Ectodermal cell (in vitro differentiated cells): ENCODE results near the gene ACTN2. TPM values are rescaled to one million over a fixed set of nuclear protein-coding genes. Genes with fewer than 3 reads are reported as not detected.
A peak's percentile ranks its signal among the peaks of the same experiment; 100 is the strongest.

ENCODE experiments used
- H3K27ac ChIP-seq: 2 replicates; pipeline ENCODE4 v1.7.0; 2013; ENCODE audit warnings: mild to moderate bottlenecking, low read depth, low read length; ENCODE audit not compliant: insufficient read depth, poor library complexity, severe bottlenecking
- H3K27me3 ChIP-seq: 2 replicates; pipeline ENCODE4 v1.7.0; 2013; ENCODE audit warnings: mild to moderate bottlenecking, low read length; ENCODE audit not compliant: insufficient read depth, control insufficient read depth, poor library complexity, severe bottlenecking
- H3K36me3 ChIP-seq: one replicate; pipeline ENCODE4 v1.7.0; 2013; ENCODE audit warnings: low read length; ENCODE audit not compliant: control insufficient read depth, insufficient read depth
- H3K4me1 ChIP-seq: one replicate; pipeline ENCODE4 v1.7.0; 2013; ENCODE audit warnings: low read length; ENCODE audit not compliant: control insufficient read depth, insufficient read depth
- H3K4me3 ChIP-seq: 2 replicates; pipeline ENCODE4 v1.7.0; 2013; ENCODE audit warnings: low read depth, low read length, control low read depth; ENCODE audit not compliant: insufficient read depth
- H3K9me3 ChIP-seq: 2 replicates; pipeline ENCODE4 v1.7.0; 2013; ENCODE audit warnings: mild to moderate bottlenecking, low read length, moderate library complexity; ENCODE audit not compliant: control insufficient read depth
- WGBS, 2 experiments: methylation state at CpG; one replicate each; pipeline ENCODE4 v1.1.7; 2013; ENCODE audit warnings: missing lambda C conversion rate in 2 of 2; 5-methylcytosine and 5-hydroxymethylcytosine counted together
- polyA plus RNA-seq, 4 experiments: library from polyadenylated mRNA; stranded (reverse); fragments of 50-300 nt; gene quantifications; one replicate each; pipeline ENCODE4 v1.2.3, GENCODE V29; 2013

Gene ACTN2
- 1.4 TPM for polyA plus RNA-seq (2013, experiment 1 of 4)
- polyA plus RNA-seq (2013, experiment 2 of 4), result 1.4 TPM
- polyA plus RNA-seq (2013, experiment 3 of 4), result 0.91 TPM
- 0.93 TPM for polyA plus RNA-seq (2013, experiment 4 of 4)

- peak within 1 kb of the TSS; percentile 40 for H3K4me3 ChIP-seq
- H3K27ac ChIP-seq, result no peak within 1 kb of the TSS
- H3K36me3 ChIP-seq, result no peaks in the 10 kb centered on the region
- H3K27me3 ChIP-seq, result peaks cover 31% of the 10 kb centered on the region
- H3K4me1 ChIP-seq, result no peaks in the 10 kb centered on the region
- WGBS, 2 experiments, result 7 to 8% methylated on average over 93 of the region's 93 CpGs
- H3K9me3 ChIP-seq, result no peaks in the 10 kb centered on the region
These were observed at the start of gene ACTN2 for GRCh38 chr1:236685917-236686814. ACTN2 (plus strand) TSS chr1:236686499; CDS start chr1:236686674, 175 bp downstream.

GRCh38 chr1:236638945-236639344 lies 47.4 kb upstream of the ACTN2 start:
- H3K9me3 ChIP-seq, result no peaks in the 10 kb centered on the region
- no peaks in the 10 kb centered on the region for H3K4me1 ChIP-seq
- WGBS, 2 experiments, result 95 to 96% methylated on average over 13 of the region's 13 CpGs
- no peaks in the 10 kb centered on the region for H3K36me3 ChIP-seq
- H3K27me3 ChIP-seq, result no peaks in the 10 kb centered on the region
- no peak overlapping the region for H3K4me3 ChIP-seq
- no peak overlapping the region for H3K27ac ChIP-seq

- Histone ChIP-seq H3K4me3 (no peak overlapping the region), H3K9me3 (no peaks in the 10 kb centered on the region), H3K27ac (no peak overlapping the region), H3K4me1 (no peaks in the 10 kb centered on the region), H3K27me3 (no peaks in the 10 kb centered on the region), H3K36me3 (no peaks in the 10 kb centered on the region)
- 91 to 95% methylated on average over 4 of the region's 4 CpGs for WGBS, 2 experiments
These were observed 46.6 kb upstream of the ACTN2 start for GRCh38 chr1:236639686-236640085.

GRCh38 chr1:236642763-236643162 lies 43.5 kb upstream of the ACTN2 start:
- H3K4me3 ChIP-seq, result no peak overlapping the region
- H3K36me3 ChIP-seq, result no peaks in the 10 kb centered on the region
- H3K27me3 ChIP-seq, result no peaks in the 10 kb centered on the region
- no peak overlapping the region for H3K27ac ChIP-seq
- whole genome bisulfite sequencing, 2 experiments, result 86 to 93% methylated on average over 4 of the region's 4 CpGs
- H3K9me3 ChIP-seq, result no peaks in the 10 kb centered on the region
- no peaks in the 10 kb centered on the region for H3K4me1 ChIP-seq

GRCh38 chr1:236645016-236645680 lies 41.2 kb upstream of the ACTN2 start:
- no peaks in the 10 kb centered on the region for H3K36me3 ChIP-seq
- H3K4me3 ChIP-seq, result no peak overlapping the region
- no peaks in the 10 kb centered on the region for H3K9me3 ChIP-seq
- WGBS, 2 experiments, result 93 to 95% methylated on average over 4 to 5 of the region's 5 CpGs
- H3K27me3 ChIP-seq, result no peaks in the 10 kb centered on the region
- no peaks in the 10 kb centered on the region for H3K4me1 ChIP-seq
- H3K27ac ChIP-seq, result no peak overlapping the region

- Histone ChIP-seq H3K27ac (no peak overlapping the region), H3K4me3 (no peak overlapping the region), H3K4me1 (no peaks in the 10 kb centered on the region), H3K27me3 (no peaks in the 10 kb centered on the region), H3K36me3 (no peaks in the 10 kb centered on the region), H3K9me3 (no peaks in the 10 kb centered on the region)
- 78 to 80% methylated on average over 1 of the region's 1 CpG for WGBS, 2 experiments
These were observed 31.8 kb upstream of the ACTN2 start for GRCh38 chr1:236654511-236654910.

- WGBS, 2 experiments, result 82 to 88% methylated on average over 4 to 5 of the region's 5 CpGs
- H3K27me3 ChIP-seq, result no peaks in the 10 kb centered on the region
- no peaks in the 10 kb centered on the region for H3K9me3 ChIP-seq
- no peaks in the 10 kb centered on the region for H3K4me1 ChIP-seq
- H3K4me3 ChIP-seq, result no peak overlapping the region
- no peak overlapping the region for H3K27ac ChIP-seq
- H3K36me3 ChIP-seq, result no peaks in the 10 kb centered on the region
These were observed 31.3 kb upstream of the ACTN2 start for GRCh38 chr1:236654957-236655356.

- Histone ChIP-seq H3K9me3 (no peaks in the 10 kb centered on the region), H3K27me3 (no peaks in the 10 kb centered on the region), H3K36me3 (no peaks in the 10 kb centered on the region), H3K27ac (no peak overlapping the region), H3K4me1 (no peaks in the 10 kb centered on the region), H3K4me3 (no peak overlapping the region)
- 92 to 96% methylated on average over 8 of the region's 8 CpGs for WGBS, 2 experiments
These were observed 28.9 kb upstream of the ACTN2 start for GRCh38 chr1:236657398-236657797.

GRCh38 chr1:236659792-236660587 lies 26.3 kb upstream of the ACTN2 start:
- Histone ChIP-seq H3K27ac (no peak overlapping the region), H3K4me3 (no peak overlapping the region), H3K27me3 (no peaks in the 10 kb centered on the region), H3K4me1 (no peaks in the 10 kb centered on the region), H3K9me3 (no peaks in the 10 kb centered on the region), H3K36me3 (no peaks in the 10 kb centered on the region)
- WGBS, 2 experiments, result 84% methylated on average over 12 of the region's 12 CpGs
